Activated CD4-positive, alpha-beta memory T cell treated with anti-CD3 and anti-CD28 coated beads, Interleukin-2, amount 10 ng/mL, durations not matched to agents 7 days and 5 days (primary cell): ENCODE results near the gene GTF2E1. TPM values are rescaled to one million over a fixed set of nuclear protein-coding genes. Genes with fewer than 3 reads are reported as not detected.

ENCODE experiments used
- CTCF ChIA-PET: fragments of 350-600 bp; sonication (Branson Sonifier 250); formaldehyde crosslinking; loops from one replicate; lab custom pipeline; 2021; ENCODE audit warnings: antibody characterized with exemption, inconsistent platforms; lab: Charles Lee
- POLR2A ChIA-PET: fragments of 350-600 bp; sonication (Branson Sonifier 250); formaldehyde crosslinking; loops from one replicate; lab custom pipeline; 2021; ENCODE audit warnings: antibody characterized with exemption; lab: Charles Lee
- DNase-seq: peaks from one replicate; pipeline ENCODE4 v3.0.0-alpha.2; 2020
- H3K27ac Mint-ChIP-seq: one replicate; pipeline ENCODE4 v1.8.0; 2021; ENCODE audit warnings: mild to moderate bottlenecking, mixed read lengths
- H3K27me3 Mint-ChIP-seq: one replicate; pipeline ENCODE4 v1.8.0; 2021; ENCODE audit warnings: mixed read lengths
- H3K36me3 Mint-ChIP-seq: one replicate; pipeline ENCODE4 v1.8.0; 2021; ENCODE audit warnings: low read depth, mixed read lengths
- H3K4me1 Mint-ChIP-seq: one replicate; pipeline ENCODE4 v1.8.0; 2021; ENCODE audit warnings: mixed read lengths
- H3K4me3 Mint-ChIP-seq: one replicate; pipeline ENCODE4 v1.8.0; 2021; ENCODE audit warnings: mild to moderate bottlenecking, mixed read lengths
- H3K9me3 Mint-ChIP-seq: one replicate; pipeline ENCODE4 v1.8.0; 2021; ENCODE audit warnings: mixed read lengths
- total RNA-seq, 2 experiments: library from RNA; stranded (reverse); gene quantifications; one replicate each; pipeline ENCODE4 v1.2.3, GENCODE V29; 2021

The GTF2E1 gene
- total RNA-seq, 2 experiments from 2014 or later: 28.7 to 34.5 TPM

DNA sequence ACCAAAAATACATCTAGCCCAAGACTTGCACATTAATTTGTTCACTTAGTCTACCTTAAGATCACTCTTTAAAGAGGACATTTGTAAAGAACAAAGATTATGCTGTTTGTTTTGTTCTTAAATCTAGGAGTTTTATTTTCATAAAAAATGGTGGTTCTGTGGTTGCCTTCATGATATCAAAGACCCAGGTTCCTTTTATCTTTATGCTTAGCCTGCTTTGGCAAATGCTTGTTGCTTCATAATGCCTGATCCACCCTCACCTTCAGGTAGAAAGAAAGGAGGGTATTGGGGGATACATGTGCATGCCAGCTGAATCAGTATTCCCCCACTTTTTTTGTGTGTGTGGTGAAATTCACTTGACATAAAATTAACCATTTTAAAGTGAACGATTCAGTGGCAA lies 48.5 kb downstream of the GTF2E1 start:
- peaks cover 3% of the 10 kb centered on the region for H3K36me3 Mint-ChIP-seq
- H3K27me3 Mint-ChIP-seq: no peaks in the 10 kb centered on the region
- H3K9me3 Mint-ChIP-seq: no peaks in the 10 kb centered on the region
- ChIA-PET CTCF (interaction anchor here (1.8 kb wide), 1 partner anchor 232 kb away, joined by 4 read pairs; no protein-coding TSS in a partner anchor), POLR2A (no interaction called here)
- no peak overlapping the region for H3K4me3 Mint-ChIP-seq
- H3K27ac Mint-ChIP-seq: no peak overlapping the region
- DNase-seq: no peak
- H3K4me1 Mint-ChIP-seq: no peaks in the 10 kb centered on the region

- Mint-ChIP-seq H3K4me3 (no peak overlapping the region), H3K9me3 (no peaks in the 10 kb centered on the region), H3K27ac (no peak overlapping the region), H3K36me3 (no peaks in the 10 kb centered on the region), H3K4me1 (no peaks in the 10 kb centered on the region), H3K27me3 (no peaks in the 10 kb centered on the region)
- POLR2A ChIA-PET: no interaction called here
- CTCF ChIA-PET: interaction anchor here (2.4 kb wide), 1 partner anchor 233 kb away, joined by 12 read pairs; no protein-coding TSS in a partner anchor
- DNase-seq: no peak
Measured at GRCh38 chr3:120791913-120792312, 49.4 kb downstream of the GTF2E1 start.

DNA sequence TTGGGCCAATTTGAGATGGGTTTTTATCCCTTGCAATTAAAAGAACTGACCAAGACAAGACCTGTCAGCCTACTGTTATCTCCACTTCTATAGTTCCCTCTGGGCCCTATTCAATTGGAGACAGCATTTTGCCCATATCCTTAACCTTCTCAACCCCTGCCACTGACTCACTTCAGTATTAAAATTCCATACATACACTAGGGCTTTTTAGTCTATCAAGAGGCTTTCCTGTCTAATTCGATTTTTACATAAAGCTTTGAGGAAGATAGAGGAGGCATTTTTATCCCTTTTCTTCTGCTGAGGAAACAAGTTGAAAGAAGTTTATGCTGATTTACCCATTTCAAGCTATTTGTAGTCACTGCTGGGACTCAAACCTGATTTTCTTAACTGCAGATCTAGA lies 51.1 kb downstream of the GTF2E1 start:
- no peaks in the 10 kb centered on the region for H3K27me3 Mint-ChIP-seq
- H3K4me3 Mint-ChIP-seq: no peak overlapping the region
- H3K27ac Mint-ChIP-seq: no peak overlapping the region
- no peaks in the 10 kb centered on the region for H3K9me3 Mint-ChIP-seq
- DNase-seq: no peak
- H3K4me1 Mint-ChIP-seq: no peaks in the 10 kb centered on the region
- CTCF ChIA-PET: interaction anchor here (0.7 to 3.6 kb wide), 9 partner anchors 13 to 235 kb away, joined by 3 to 32 read pairs (median 12); partner anchors contain the start of gene NDUFB4
- POLR2A ChIA-PET: interaction anchor here (1.0 kb wide), 1 partner anchor 198 kb away, joined by 3 read pairs; the partner anchor contains the start of gene NDUFB4
- H3K36me3 Mint-ChIP-seq: no peaks in the 10 kb centered on the region

- ChIA-PET CTCF (interaction anchor here (0.6 to 3.6 kb wide), 29 partner anchors 10 to 378 kb away, joined by 3 to 32 read pairs (median 4); partner anchors contain the start of gene NDUFB4), POLR2A (interaction anchor here (0.7 to 1.1 kb wide), 3 partner anchors 52 to 228 kb away, joined by 3 to 6 read pairs (median 5); partner anchors contain the start of genes GTF2E1, NDUFB4 and RABL3)
- Mint-ChIP-seq H3K27ac (no peak overlapping the region), H3K9me3 (no peaks in the 10 kb centered on the region), H3K27me3 (no peaks in the 10 kb centered on the region), H3K4me3 (no peak overlapping the region), H3K4me1 (no peaks in the 10 kb centered on the region), H3K36me3 (no peaks in the 10 kb centered on the region)
- peak; percentile 85 for DNase-seq
Measured at GRCh38 chr3:120795017-120795648, 52.6 kb downstream of the GTF2E1 start.

- H3K4me1 Mint-ChIP-seq: no peaks in the 10 kb centered on the region
- no peaks in the 10 kb centered on the region for H3K9me3 Mint-ChIP-seq
- ChIA-PET CTCF (interaction anchor here (1.0 to 3.6 kb wide), 10 partner anchors 9 to 378 kb away, joined by 3 to 32 read pairs (median 10); no protein-coding TSS in a partner anchor), POLR2A (no interaction called here)
- no peak for DNase-seq
- H3K27ac Mint-ChIP-seq: no peak overlapping the region
- no peaks in the 10 kb centered on the region for H3K36me3 Mint-ChIP-seq
- H3K4me3 Mint-ChIP-seq: no peak overlapping the region
- H3K27me3 Mint-ChIP-seq: no peaks in the 10 kb centered on the region
Measured at GRCh38 chr3:120795959-120796358, 53.4 kb downstream of the GTF2E1 start.

- Mint-ChIP-seq H3K4me1 (no peaks in the 10 kb centered on the region), H3K4me3 (no peak overlapping the region), H3K9me3 (no peaks in the 10 kb centered on the region), H3K27ac (no peak overlapping the region), H3K36me3 (no peaks in the 10 kb centered on the region), H3K27me3 (no peaks in the 10 kb centered on the region)
- ChIA-PET POLR2A (no interaction called here), CTCF (interaction anchor here (1.8 kb wide), 1 partner anchor 238 kb away, joined by 7 read pairs; no protein-coding TSS in a partner anchor)
- DNase-seq: no peak
Measured at GRCh38 chr3:120796976-120797375, 54.4 kb downstream of the GTF2E1 start.

GRCh38 chr3:120797857-120798256 lies 55.3 kb downstream of the GTF2E1 start:
- no peak overlapping the region for H3K27ac Mint-ChIP-seq
- ChIA-PET POLR2A (no interaction called here), CTCF (interaction anchor here (1.3 to 1.8 kb wide), 2 partner anchors 237 to 239 kb away, joined by 4 to 7 read pairs; no protein-coding TSS in a partner anchor)
- no peaks in the 10 kb centered on the region for H3K9me3 Mint-ChIP-seq
- DNase-seq: no peak
- H3K4me3 Mint-ChIP-seq: no peak overlapping the region
- H3K27me3 Mint-ChIP-seq: no peaks in the 10 kb centered on the region
- H3K4me1 Mint-ChIP-seq: no peaks in the 10 kb centered on the region
- H3K36me3 Mint-ChIP-seq: no peaks in the 10 kb centered on the region

DNA sequence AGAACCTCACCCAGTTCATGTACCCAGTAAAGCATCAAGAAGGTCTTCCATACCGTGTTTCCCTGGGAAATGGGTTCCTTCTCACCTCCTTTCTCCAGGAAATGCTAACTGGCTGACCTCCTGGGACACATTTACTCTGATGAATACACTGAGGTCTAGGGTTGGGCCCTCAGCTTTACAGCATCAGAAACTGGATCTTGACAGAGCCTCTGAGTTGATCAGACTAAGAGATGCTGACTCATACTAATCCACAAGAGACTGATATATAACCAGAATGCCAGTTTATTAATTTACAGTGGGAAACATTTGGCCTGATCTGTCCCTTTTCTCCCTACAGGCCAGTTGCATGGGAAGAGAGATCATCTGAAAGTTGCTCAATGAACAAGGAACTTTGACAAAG lies 55.8 kb downstream of the GTF2E1 start:
- Mint-ChIP-seq H3K27ac (no peak overlapping the region), H3K27me3 (no peaks in the 10 kb centered on the region), H3K4me1 (no peaks in the 10 kb centered on the region), H3K36me3 (no peaks in the 10 kb centered on the region), H3K9me3 (no peaks in the 10 kb centered on the region), H3K4me3 (no peak overlapping the region)
- no peak for DNase-seq
- ChIA-PET CTCF (interaction anchor here (1.3 to 1.8 kb wide), 2 partner anchors 237 to 240 kb away, joined by 4 to 7 read pairs; no protein-coding TSS in a partner anchor), POLR2A (no interaction called here)

- no peak for DNase-seq
- Mint-ChIP-seq H3K9me3 (no peaks in the 10 kb centered on the region), H3K36me3 (no peaks in the 10 kb centered on the region), H3K27ac (no peak overlapping the region), H3K4me1 (no peaks in the 10 kb centered on the region), H3K27me3 (no peaks in the 10 kb centered on the region), H3K4me3 (no peak overlapping the region)
- ChIA-PET POLR2A (interaction anchor here (0.9 kb wide), 1 partner anchor 205 kb away, joined by 5 read pairs; the partner anchor contains the start of gene NDUFB4), CTCF (interaction anchor here (0.8 to 2.0 kb wide), 2 partner anchors 15 to 242 kb away, joined by 3 to 9 read pairs; no protein-coding TSS in a partner anchor)
Measured at GRCh38 chr3:120800625-120801024, 58.1 kb downstream of the GTF2E1 start.

GRCh38 chr3:120801484-120801883 lies 58.9 kb downstream of the GTF2E1 start:
- no peak overlapping the region for H3K27ac Mint-ChIP-seq
- H3K9me3 Mint-ChIP-seq: no peaks in the 10 kb centered on the region
- POLR2A ChIA-PET: interaction anchor here (0.9 kb wide), 1 partner anchor 206 kb away, joined by 5 read pairs; the partner anchor contains the start of gene NDUFB4
- H3K4me1 Mint-ChIP-seq: no peaks in the 10 kb centered on the region
- no peaks in the 10 kb centered on the region for H3K27me3 Mint-ChIP-seq
- CTCF ChIA-PET: interaction anchor here (0.8 to 2.0 kb wide), 2 partner anchors 14 to 243 kb away, joined by 3 to 9 read pairs; no protein-coding TSS in a partner anchor
- H3K4me3 Mint-ChIP-seq: no peak overlapping the region
- no peak for DNase-seq
- H3K36me3 Mint-ChIP-seq: no peaks in the 10 kb centered on the region

GRCh38 chr3:120802916-120803315 lies 60.4 kb downstream of the GTF2E1 start:
- DNase-seq: no peak
- no peaks in the 10 kb centered on the region for H3K4me1 Mint-ChIP-seq
- ChIA-PET POLR2A (no interaction called here), CTCF (interaction anchor here (1.3 kb wide), 1 partner anchor 244 kb away, joined by 3 read pairs; no protein-coding TSS in a partner anchor)
- H3K27me3 Mint-ChIP-seq: no peaks in the 10 kb centered on the region
- H3K9me3 Mint-ChIP-seq: no peaks in the 10 kb centered on the region
- no peaks in the 10 kb centered on the region for H3K36me3 Mint-ChIP-seq
- no peak overlapping the region for H3K4me3 Mint-ChIP-seq
- H3K27ac Mint-ChIP-seq: no peak overlapping the region

- H3K27ac Mint-ChIP-seq: no peak overlapping the region
Measured at GRCh38 chr3:120816728-120817127, 74.2 kb downstream of the GTF2E1 start.

DNA sequence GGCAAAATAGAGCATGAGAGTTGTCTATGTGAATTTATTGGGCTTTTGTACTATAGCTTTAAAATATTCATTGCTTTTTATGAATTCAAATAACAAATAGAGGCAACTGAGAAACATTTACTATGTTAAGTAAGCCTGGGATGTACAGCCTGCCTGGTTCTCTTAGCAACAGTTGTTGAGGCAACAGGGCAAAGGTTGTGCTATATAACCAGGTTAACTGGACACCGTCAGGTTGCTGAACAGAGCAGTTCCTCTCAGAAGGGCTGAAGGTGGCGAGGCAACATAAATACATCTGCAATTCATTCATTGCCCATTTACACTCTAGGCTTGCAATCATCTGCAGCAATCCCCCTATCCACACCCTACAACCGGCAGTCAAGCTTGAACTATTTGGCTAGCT lies 78.2 kb downstream of the GTF2E1 start:
- Mint-ChIP-seq H3K27me3 (peaks cover 18% of the 10 kb centered on the region), H3K36me3 (no peaks in the 10 kb centered on the region), H3K9me3 (no peaks in the 10 kb centered on the region), H3K27ac (no peak overlapping the region), H3K4me3 (no peak overlapping the region), H3K4me1 (no peaks in the 10 kb centered on the region)
- CTCF ChIA-PET: no interaction called here
- POLR2A ChIA-PET: no interaction called here
- DNase-seq: no peak

More at GRCh38 chr3:120816728-120817127, 74.2 kb downstream of the GTF2E1 start:
- DNase-seq: no peak
- no peak overlapping the region for H3K4me3 Mint-ChIP-seq
- H3K27me3 Mint-ChIP-seq: peaks cover 18% of the 10 kb centered on the region
- ChIA-PET CTCF (no interaction called here), POLR2A (no interaction called here)
- H3K9me3 Mint-ChIP-seq: no peaks in the 10 kb centered on the region
- no peaks in the 10 kb centered on the region for H3K36me3 Mint-ChIP-seq
- H3K4me1 Mint-ChIP-seq: no peaks in the 10 kb centered on the region
